CD4-positive, alpha-beta T cell treated with Interleukin-6 for 4 hours (primary cell): ENCODE results near the gene TUBB.
"Not testable (repeated sequence)": the region's sequence is repeated elsewhere in the genome, so short reads cannot be mapped to it uniquely, and the experiment has no call there.

Experiments used
- DNase-seq: peaks from one replicate; pipeline ENCODE4 v3.0.0-alpha.2; 2020; ENCODE audit warnings: mixed read lengths

Gene TUBB

DNA sequence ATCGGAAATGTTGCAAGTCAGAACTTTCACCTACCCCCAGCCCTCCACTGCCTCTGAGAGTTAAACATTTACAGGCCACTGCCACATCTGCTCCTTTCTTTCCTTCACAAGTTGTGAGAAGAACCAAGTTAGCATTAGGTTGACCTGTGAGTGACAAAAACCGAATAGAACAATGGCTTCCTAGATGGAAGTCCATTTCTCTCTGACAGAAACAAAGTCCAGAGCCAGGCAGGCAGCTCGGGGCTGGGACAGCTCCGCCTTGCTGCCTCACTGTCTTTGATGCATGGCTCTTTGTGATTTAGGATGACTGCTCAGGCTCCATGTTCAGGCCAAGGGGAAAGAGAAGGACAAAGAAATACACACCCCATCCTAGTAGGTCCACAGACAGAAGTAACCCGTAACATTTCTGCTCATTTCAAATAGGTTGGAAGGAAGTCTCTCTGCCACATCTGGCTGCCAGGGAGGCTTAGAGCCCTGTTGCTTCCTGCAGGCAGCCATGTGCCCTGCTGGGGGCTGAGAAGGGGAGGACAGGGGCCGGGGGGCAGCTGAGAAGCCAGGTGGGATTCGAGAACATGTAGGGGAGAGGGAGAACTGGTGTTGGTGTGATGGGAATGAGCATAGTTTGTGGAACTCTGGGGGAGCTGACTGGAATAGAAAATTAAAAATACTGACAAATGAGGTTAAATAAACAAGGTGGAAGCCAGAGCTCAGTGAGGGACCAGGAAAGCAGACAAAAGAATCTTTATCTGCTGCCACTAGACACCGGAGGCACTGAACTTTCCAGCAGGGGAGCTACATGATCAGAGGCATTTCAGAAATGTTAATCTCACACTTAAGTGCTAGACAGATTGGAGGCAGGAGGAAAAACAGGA lies 43.7 kb downstream of the TUBB start:
- DNase-seq = peak; percentile 36

DNA sequence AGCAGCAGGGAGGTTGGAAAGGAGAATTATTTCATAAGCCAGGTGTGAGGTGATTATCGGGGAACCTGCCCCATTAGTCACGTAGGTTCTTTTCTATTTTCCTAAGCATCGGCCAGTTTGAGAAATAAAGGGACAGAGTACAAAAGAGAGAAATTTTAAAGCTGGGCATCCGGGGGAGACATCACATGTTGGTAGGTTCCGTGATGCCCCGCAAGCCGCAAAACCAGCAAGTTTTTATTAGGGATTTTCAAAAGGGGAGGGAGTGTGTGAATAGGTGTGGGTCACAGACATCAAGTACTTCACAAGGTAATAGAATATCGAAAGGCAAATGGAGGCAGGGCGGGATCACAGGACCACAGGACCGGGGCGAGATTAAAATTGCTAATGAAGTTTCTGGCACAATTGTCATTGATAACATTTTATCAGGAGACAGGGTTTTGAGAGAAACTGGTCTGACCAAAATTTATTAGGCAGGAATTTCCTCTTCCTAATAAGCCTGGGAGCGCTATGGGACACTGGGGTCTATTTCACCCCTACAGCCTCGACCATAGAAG lies 44.4 kb downstream of the TUBB start:
- DNase-seq = not testable (repeated sequence)

DNA sequence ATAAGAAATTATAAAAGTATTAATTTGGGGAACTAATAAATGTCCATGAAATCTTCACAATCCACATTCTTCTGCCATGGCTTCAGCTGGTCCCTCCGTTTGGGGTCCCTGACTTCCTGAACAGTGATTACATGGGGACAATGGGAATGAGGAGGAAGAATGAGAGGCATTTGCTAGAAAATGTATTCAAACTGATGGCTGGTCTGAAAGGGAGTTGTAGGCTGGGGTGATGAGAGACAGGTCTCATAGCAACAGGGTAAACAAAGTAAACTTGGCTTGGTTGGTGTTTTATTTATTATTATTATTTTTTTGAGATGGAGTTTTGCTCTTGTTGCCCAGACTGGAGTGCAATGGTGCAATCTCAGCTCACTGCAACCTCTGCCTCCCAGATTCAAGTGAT lies 45.3 kb downstream of the TUBB start:
- not testable (repeated sequence) for DNase-seq

DNA sequence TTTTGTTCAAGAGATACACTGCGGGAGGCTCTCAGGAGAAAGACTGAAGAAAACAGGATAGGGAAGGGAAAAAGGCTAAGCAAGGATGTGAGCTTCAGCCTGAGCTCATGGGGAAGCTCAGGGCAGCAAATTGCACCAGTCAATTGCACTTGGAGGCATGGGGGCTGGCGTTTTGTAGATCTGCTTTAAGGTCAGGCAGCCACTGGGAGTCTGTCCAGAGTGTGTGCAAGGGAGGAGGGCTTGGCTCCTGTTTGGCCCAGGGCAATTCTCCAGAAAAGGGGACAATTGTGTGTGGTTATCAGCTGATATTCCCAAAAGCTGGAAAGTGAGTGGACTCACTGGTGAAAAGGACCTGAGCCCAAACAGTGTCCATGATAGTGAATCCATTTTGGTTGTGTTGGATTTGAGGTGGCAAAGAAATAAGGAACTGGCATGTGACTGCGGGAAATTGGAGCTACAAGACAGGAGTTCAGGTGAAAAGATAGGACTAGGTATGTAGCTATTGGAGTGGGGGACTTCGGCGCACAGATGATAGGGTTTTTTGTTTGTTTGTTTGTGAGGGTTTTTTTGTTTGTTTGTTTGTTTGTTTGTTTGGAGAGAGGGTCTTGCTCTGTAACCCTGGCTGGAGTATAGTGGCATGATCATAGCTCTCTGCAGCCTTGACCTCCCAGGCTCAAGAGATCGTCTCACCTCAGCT lies 46.5 kb downstream of the TUBB start:
- no peak for DNase-seq

DNA sequence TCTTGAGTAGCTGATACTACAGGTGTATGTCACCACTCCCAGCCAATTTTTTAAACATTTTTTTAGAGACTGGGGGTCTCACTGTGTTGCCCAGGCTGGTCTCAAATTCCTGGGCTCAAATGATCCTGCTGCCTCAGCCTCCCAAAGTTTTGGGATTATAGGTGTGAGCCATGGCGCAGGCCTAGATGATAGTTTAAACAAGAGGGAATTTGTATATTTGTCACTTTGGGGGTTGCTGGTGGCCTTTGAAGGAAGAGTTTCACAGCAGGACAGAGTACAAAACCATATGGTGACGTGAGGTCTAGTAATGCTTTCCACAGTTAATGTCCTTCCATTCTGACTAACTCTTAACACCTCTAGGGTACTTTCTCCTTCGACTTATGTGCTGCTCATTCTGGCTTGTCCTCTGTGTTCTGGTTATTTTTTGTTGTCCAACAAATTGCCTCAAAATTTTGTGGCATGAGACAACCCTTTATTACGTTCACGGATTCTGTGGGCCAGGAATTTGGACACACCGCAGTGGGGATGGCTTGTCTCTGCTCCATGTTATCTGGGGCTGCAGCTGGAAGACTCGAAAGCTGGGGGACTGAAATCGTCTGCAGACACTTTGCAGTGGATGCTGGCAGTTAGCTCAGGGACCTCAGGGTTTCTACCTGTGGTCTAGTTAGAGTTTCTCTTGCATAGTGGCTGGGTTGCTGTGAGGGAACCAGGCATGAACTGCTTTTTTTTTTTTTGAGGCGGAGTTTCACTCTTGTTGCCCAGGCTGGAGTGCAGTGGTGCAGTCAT lies 47.2 kb downstream of the TUBB start:
- no peak for DNase-seq

DNA sequence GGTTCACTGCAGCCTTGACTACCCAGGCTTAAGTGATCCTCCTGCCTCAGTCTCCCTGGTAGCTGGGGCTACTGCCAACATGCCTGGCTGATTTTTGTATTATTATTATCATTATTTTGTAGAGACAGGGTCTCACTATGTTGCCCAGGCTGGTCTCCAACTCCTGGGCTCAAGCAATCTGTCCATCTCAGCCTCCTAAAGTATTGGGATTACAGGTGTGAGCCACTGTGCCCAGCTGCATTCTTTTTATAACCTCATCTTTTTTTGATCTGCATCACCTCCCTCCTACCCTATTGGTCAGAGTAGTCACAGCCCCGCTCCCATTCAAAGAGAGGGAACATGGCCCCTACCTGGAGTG lies 47.8 kb downstream of the TUBB start:
- DNase-seq = no peak

DNA sequence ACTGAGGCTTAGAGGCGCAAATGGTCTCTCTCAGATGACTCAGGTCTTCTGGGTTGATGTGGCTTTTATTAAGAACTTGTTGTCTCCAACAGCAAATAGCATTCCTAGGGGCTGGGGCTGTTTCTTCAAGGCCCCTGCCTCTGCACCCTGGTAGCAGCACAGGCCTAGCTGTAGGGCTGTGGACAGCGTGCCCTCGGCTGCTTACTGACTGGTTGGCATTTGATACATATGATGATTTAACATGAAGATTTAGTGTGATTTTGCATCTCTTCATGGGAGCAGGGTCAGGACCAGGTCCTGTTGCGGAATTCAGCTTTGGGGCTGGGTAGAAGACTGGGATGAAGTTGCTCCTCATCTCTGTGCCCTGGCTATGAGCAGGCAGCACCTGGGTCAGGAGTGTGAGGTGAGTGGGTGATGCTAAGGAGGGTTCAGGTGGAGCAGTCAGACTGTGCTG lies 48.5 kb downstream of the TUBB start:
- DNase-seq = peak; percentile 23

DNA sequence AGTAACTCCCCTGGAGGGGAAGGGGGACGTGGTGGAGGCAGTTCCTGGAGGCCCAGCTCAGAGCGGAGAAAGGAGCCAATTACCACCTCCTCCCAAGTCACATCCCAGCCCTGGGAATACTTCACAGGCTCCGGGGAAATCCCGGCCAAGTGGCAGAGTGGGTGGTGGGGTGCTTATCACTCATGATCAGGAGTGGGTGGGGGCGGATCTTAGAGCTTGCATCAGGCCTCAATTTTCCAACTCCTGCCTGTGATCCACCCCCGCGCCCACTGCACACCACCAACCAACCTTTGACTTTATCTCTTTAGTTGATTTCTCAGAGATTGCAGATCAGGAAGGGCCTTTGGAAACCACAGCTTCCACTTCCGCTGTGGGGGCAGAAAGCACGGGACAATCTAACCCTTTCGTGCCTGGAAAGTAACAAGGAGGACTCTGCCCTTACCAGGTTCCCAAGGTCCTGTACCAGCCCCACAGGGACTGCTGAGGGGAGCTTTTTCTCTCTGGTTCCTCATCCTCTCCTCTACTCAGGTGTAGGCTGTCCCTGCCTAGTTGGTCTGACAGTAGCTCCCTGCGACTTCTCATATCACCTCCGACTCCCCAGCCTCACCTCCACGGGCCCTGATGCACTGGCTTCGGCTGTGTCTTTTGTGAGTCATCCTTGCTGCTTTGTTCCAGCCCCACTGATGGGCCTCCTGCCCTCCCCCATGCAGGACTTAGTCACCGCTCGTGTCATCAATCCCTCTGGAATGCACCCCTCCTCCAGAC lies 49.1 kb downstream of the TUBB start:
- peak; percentile 84 for DNase-seq

DNA sequence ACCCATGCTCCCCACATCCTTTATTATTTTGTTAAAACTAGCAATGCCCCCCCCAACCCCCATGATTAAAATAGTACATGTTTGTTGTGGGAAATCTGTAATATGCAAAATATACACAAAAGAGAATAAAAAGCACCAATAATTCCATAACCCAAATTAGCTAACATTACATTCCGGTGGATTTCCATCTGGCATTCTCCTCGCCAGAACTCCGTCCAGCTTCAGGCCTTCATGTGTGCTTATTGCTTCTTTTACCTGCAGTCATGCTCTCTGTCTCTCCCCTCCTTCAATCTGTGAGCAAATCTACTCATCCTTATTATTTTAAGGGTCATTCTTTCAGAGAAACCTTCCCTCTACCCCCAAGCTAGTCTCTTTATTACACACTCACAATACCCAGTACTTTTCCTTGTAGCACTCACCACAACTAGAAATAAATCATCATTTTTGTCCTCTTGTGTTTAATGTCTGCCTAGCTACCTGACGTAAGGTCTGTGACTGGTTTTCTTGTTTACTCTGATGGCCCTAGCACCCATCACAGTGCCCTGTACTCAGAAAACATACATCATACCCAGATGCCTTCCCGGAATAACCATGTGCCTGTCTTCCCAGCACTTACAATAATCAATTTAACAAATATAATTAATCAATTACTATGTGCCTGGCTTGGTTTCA lies 49.8 kb downstream of the TUBB start:
- DNase-seq = no peak

DNA sequence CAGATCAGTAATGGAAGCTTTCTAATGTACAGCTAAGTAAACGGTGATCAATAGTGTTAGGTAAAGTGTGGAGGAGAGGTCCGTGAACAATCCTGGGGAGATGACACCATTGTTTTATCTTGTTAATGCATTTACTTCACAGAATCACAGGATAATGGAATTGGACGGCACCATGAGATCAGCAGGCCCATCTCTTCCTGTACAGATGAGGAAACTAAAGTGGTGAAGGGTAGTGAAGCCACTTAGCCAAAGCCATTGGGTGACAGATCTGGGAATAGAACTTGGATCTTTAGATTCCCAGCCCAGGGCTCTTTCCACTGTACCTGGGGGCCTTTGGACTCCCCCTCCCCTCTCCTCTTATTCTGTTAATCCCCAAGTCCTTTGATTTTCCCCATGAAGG lies 50.4 kb downstream of the TUBB start:
- no peak for DNase-seq

DNA sequence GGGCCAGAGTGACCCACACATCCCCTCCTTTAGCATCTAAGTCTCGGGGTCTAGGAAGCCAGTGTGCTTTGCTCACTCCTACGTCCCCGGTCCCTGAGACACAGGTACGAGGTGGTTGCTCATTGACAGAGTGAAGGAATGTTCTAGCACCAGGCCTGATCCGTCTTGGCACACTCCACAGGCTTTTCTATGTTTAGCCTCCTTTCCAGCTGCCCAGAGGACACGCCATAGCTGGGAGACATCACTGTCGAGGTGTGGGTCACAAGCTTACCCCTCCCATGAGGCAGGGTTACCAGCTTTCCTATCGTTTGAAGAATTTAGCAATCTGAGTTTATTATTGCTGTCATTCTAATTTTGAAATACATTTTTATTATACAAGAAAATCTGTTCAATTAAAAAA lies 54.5 kb downstream of the TUBB start:
- DNase-seq = no peak
